Hepatocyte (in vitro differentiated cells): Measurements from ENCODE around the gene TEPSIN. TPM values are rescaled to one million over a fixed set of nuclear protein-coding genes. Genes with fewer than 3 reads are reported as not detected.

Experiments used
- DNase-seq: peaks from one replicate; pipeline ENCODE4 v3.0.0-alpha.2; 2016; ENCODE audit warnings: low spot score
- H2AFZ ChIP-seq: fragments of 200-600 bp; sonication (generic); 2 replicates; pipeline ENCODE4 v1.6.0; 2016; ENCODE audit warnings: antibody characterized with exemption, mild to moderate bottlenecking
- H3K27ac ChIP-seq: fragments of 200-600 bp; sonication (generic); 2 replicates; pipeline ENCODE4 v1.5.1; 2016; ENCODE audit warnings: mild to moderate bottlenecking
- H3K27me3 ChIP-seq: fragments of 200-600 bp; sonication (generic); 2 replicates; pipeline ENCODE4 v1.6.1; 2016
- H3K36me3 ChIP-seq: fragments of 200-600 bp; sonication (generic); replicated peaks from 2 replicates; pipeline ENCODE4 v1.5.1; 2016; ENCODE audit warnings: low read depth; ENCODE audit not compliant: insufficient read depth
- H3K4me1 ChIP-seq: fragments of 200-600 bp; sonication (generic); 2 replicates; pipeline ENCODE4 v1.5.1; 2016; ENCODE audit warnings: mild to moderate bottlenecking, moderate library complexity; ENCODE audit not compliant: insufficient read depth
- H3K4me2 ChIP-seq: fragments of 200-600 bp; sonication (generic); 2 replicates; pipeline ENCODE4 v1.6.0; 2016
- H3K4me3 ChIP-seq: fragments of 200-600 bp; sonication (generic); 2 replicates; pipeline ENCODE4 v1.5.1; 2016; ENCODE audit warnings: mild to moderate bottlenecking
- H3K79me2 ChIP-seq: fragments of 200-600 bp; sonication (generic); 2 replicates; pipeline ENCODE4 v1.6.0; 2017; ENCODE audit warnings: mild to moderate bottlenecking
- H3K9me2 ChIP-seq: fragments of 200-600 bp; sonication (generic); replicated peaks from 2 replicates; pipeline ENCODE4 v1.6.0; 2017; ENCODE audit warnings: mild to moderate bottlenecking; ENCODE audit not compliant: insufficient read depth
- H3K9me3 ChIP-seq: fragments of 200-600 bp; sonication (generic); 2 replicates; pipeline ENCODE4 v1.5.1; 2016; ENCODE audit warnings: low read depth, mild to moderate bottlenecking
- H4K20me1 ChIP-seq: fragments of 200-600 bp; sonication (generic); 2 replicates; pipeline ENCODE4 v1.6.0; 2016; ENCODE audit warnings: mild to moderate bottlenecking; ENCODE audit not compliant: insufficient read depth, poor library complexity, severe bottlenecking
- EZH2 ChIP-seq: fragments of 200-600 bp; sonication (generic); IDR thresholded peaks from 2 replicates; pipeline ENCODE4 v1.6.1; 2016; ENCODE audit warnings: antibody characterized with exemption, mild to moderate bottlenecking, borderline replicate concordance
- EZH2phosphoT487 ChIP-seq: fragments of 200-600 bp; sonication (generic); IDR thresholded peaks from one replicate; pipeline ENCODE4 v1.6.1; 2018; ENCODE audit warnings: antibody characterized with exemption, mild to moderate bottlenecking, low read depth, moderate library complexity; ENCODE audit not compliant: unreplicated experiment, severe bottlenecking
- WGBS: methylation state at CpG from one replicate; pipeline ENCODE4 v1.1.6; 2016; ENCODE audit warnings: low lambda C conversion rate; ENCODE audit errors: missing lambda C conversion rate; 5-methylcytosine and 5-hydroxymethylcytosine counted together
- polyA plus RNA-seq: library from polyadenylated mRNA; unstranded; fragments of >200 nt; fragmentation: Nextera tagmentation; extraction: Ambion mirVana; gene quantifications from 2 replicates; pipeline ENCODE4 v1.2.1, GENCODE V29; 2016
- total RNA-seq: library from RNA; depleted of rRNA; stranded (reverse); fragments of >200 nt; gene quantifications from 2 replicates; pipeline ENCODE4 v1.2.3, GENCODE V29; 2014
- TF ChIP-seq, protein P1 (sequence below): fragments of 200-600 bp; sonication (generic); IDR thresholded peaks from 2 replicates; pipeline ENCODE4 v1.5.1; 2016; ENCODE audit warnings: antibody characterized with exemption, mild to moderate bottlenecking; ENCODE audit not compliant: poor library complexity

TEPSIN gene
- total and polyA plus RNA-seq, 2 experiments from 2014 or later: 34.1 to 44.3 TPM

DNA sequence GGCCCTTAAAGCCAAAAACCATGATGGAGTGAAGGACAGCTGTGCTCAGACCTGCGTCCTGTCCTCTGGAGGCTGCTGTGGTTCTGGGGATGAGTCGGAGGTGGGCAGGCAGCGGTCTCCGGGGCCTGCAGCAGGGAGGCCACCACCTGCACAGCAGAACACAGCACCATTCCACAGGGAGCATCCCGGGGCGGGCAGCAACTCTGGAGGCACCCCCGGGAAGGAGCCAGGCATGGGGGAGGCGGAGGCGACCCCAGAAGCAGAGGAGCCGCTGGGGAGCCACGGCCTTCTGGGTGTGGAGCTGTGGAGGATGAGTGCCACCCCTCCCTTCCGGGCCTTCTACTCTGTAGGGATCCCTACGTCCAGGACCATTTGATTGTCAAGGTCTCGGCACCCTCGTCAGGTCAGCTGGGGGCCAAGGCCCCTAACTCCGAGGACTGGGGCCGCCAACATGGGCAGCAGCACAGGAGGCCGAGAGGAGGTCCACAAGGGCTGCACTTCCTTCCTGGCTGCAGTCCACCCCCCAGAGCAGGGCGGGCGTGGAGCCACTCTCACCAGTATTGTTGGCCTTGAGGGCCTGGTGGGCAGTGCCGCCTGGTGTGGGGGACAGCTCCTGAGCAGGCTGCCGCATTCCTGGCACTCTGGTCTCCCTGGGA lies 39.9 kb downstream of the TEPSIN start:
- Histone ChIP-seq H3K27ac (no peak overlapping the region), H3K79me2 (no peaks in the 10 kb centered on the region), H3K4me1 (no peaks in the 10 kb centered on the region), H3K4me3 (no peak overlapping the region), H3K9me3 (no peaks in the 10 kb centered on the region), H3K36me3 (no peaks in the 10 kb centered on the region), H2AFZ (no peak overlapping the region), H4K20me1 (no peaks in the 10 kb centered on the region), H3K9me2 (no peaks in the 10 kb centered on the region), H3K4me2 (no peak overlapping the region), H3K27me3 (no peaks in the 10 kb centered on the region)
- WGBS: 95% methylated on average over 22 of the region's 22 CpGs
- no peak for DNase-seq
- TF ChIP-seq EZH2 (no peak), EZH2phosphoT487 (no peak)
- TF ChIP-seq, protein P1, sequence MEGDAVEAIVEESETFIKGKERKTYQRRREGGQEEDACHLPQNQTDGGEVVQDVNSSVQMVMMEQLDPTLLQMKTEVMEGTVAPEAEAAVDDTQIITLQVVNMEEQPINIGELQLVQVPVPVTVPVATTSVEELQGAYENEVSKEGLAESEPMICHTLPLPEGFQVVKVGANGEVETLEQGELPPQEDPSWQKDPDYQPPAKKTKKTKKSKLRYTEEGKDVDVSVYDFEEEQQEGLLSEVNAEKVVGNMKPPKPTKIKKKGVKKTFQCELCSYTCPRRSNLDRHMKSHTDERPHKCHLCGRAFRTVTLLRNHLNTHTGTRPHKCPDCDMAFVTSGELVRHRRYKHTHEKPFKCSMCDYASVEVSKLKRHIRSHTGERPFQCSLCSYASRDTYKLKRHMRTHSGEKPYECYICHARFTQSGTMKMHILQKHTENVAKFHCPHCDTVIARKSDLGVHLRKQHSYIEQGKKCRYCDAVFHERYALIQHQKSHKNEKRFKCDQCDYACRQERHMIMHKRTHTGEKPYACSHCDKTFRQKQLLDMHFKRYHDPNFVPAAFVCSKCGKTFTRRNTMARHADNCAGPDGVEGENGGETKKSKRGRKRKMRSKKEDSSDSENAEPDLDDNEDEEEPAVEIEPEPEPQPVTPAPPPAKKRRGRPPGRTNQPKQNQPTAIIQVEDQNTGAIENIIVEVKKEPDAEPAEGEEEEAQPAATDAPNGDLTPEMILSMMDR: no peak

DNA sequence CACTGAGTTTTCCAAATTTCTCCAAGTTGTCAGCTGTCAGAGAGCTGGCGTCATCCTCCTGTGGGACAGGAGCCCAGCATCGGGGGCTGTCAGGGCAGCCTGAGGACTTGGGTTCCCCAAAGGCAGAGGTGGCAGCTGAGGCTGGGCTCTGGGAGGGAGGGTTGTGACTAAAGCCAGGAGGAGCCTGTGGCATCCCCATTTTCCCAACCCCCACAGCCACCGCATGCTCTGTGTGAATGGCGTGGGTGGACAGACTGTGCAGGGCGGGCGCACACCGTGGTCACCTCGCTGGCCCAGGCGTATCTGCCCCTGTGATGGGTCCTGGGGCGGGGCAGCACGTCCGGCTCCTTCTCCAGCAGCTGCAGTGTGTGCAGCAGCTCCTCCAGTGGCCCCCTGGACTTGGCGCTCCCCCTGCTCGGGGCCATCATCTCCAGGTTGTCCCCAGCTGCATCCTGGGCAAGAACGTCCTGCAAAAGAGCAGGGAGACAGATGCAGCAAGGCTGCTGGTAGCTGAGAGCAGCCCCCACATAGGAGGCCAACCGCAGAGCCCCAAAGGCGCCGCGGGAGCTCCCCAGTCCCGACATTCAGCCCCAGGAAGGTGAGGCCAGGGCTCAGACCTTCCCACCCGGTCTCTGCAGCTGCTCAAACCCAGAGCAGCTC lies 40.9 kb downstream of the TEPSIN start:
- Histone ChIP-seq H3K27me3 (no peaks in the 10 kb centered on the region), H4K20me1 (no peaks in the 10 kb centered on the region), H3K9me2 (no peaks in the 10 kb centered on the region), H3K79me2 (no peaks in the 10 kb centered on the region), H3K36me3 (no peaks in the 10 kb centered on the region), H3K4me1 (no peaks in the 10 kb centered on the region), H3K4me2 (no peak overlapping the region), H3K27ac (no peak overlapping the region), H3K9me3 (no peaks in the 10 kb centered on the region), H2AFZ (no peak overlapping the region), H3K4me3 (no peak overlapping the region)
- WGBS: 96% methylated on average over 21 of the region's 21 CpGs
- no peak for TF ChIP-seq EZH2phosphoT487
- TF ChIP-seq, protein P1: no peak
- TF ChIP-seq EZH2: no peak
- DNase-seq: no peak

DNA sequence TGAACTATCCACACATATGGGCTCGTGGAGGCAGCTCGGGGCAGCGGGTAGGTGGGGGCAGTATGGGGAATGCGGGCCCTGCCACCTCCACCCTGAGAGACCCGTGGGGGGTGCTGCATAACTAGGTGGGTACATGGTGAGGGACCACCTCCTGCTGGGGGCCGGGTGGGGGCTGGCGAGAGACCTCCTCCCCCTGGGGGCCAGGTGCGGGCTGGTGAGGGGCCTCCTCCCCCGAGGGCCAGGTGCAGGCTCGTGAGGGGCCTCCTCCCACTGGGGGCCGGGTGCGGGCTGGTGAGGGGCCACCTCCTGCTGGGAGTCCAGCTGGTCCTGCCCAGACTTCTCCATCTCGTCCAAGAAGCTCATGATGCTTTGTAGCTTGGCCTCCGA lies 41.5 kb downstream of the TEPSIN start:
- H3K4me2 ChIP-seq: no peak overlapping the region
- H2AFZ ChIP-seq: no peak overlapping the region
- no peaks in the 10 kb centered on the region for H3K36me3 ChIP-seq
- WGBS: 92% methylated on average over 11 of the region's 14 CpGs
- no peak for TF ChIP-seq EZH2phosphoT487
- TF ChIP-seq, protein P1: no peak
- TF ChIP-seq EZH2: no peak
- no peaks in the 10 kb centered on the region for H3K9me3 ChIP-seq
- no peaks in the 10 kb centered on the region for H3K79me2 ChIP-seq
- DNase-seq: no peak
- no peaks in the 10 kb centered on the region for H4K20me1 ChIP-seq
- no peak overlapping the region for H3K4me3 ChIP-seq
- H3K27ac ChIP-seq: no peak overlapping the region
- no peaks in the 10 kb centered on the region for H3K4me1 ChIP-seq
- no peaks in the 10 kb centered on the region for H3K27me3 ChIP-seq
- no peaks in the 10 kb centered on the region for H3K9me2 ChIP-seq
